HCEC 1CT (cell line): ENCODE measurements around the gene GGA2.
"Not testable (repeated sequence)": the region's sequence is repeated elsewhere in the genome, so short reads cannot be mapped to it uniquely, and the experiment has no call there.

Experiments
- DNase-seq: peaks from one replicate; pipeline ENCODE4 v3.0.0-alpha.2; 2017

The GGA2 gene

DNA sequence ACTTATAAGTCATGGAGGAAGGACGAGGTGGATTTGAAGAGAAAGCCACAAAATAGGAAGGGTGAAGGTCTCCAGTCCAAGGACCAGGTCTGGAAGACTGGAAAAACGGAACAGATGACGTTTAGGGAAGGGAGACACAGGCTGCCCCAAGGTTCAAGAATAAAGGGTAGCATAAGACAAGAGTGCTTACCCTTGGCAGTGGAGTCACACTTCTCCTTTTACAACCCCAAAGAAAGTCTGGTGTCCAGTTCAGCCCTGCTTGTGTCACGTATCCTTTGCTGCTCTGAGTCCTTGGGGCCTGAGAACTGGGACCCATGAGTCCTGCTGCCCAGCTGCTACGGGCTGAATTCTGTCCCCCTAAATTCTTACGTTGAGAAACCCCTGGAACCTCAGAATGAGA, 13.0 kb upstream of the GGA2 start:
- no peak for DNase-seq

- no peak for DNase-seq
Observed at GRCh38 chr16:23521965-23522364, 11.7 kb upstream of the GGA2 start.

- DNase-seq, result no peak
Observed at GRCh38 chr16:23521037-23521743, 10.9 kb upstream of the GGA2 start.

DNA sequence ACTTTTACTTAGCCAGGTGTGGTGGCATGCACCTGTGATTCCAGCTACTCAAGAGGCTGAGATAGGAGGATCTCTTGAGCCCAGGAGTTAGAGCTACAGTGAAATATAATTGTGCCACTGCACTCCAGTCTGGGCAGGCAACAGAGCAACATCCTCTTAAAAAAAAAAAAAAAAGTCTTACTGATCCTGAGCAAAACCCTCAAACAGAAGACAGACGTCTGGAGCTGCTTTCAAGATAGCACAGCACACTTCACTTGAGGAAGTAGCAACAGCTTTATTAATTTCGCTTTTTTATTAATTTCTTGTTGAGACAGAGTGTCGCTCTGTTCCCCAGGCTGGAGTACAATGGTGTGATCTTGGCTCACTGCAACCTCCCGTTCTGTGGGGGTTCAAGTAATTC, 10.2 kb upstream of the GGA2 start:
- DNase-seq, result no peak

- DNase-seq, result no peak
Observed at GRCh38 chr16:23519282-23519681, 9.0 kb upstream of the GGA2 start.

DNA sequence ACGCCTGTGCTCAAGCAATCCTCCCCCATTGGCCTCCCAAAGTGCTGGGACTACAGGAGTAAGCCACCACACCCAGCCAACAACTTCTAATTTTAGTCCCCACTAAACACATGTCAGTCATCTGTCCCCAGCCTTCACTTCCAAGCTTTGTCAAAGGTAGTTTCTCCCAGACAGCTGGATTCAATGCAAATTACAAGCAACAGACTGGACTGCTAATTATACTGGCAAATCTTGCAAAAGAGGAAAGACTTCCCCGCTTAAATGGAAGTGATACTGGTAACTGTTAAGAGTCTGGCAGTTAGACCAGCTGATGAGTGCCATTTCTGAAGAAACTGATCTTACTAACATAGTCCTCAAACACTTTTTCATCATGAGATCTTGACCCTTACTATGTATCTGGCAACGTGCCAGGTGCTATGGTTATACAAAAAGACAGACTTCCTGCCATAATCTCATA, 8.2 kb upstream of the GGA2 start:
- no peak for DNase-seq

- DNase-seq, result no peak
Observed at GRCh38 chr16:23516366-23517137, 6.3 kb upstream of the GGA2 start.

GRCh38 chr16:23515881-23516280, 5.6 kb upstream of the GGA2 start:
- no peak for DNase-seq

GRCh38 chr16:23514381-23515152, 4.3 kb upstream of the GGA2 start:
- no peak for DNase-seq

GRCh38 chr16:23512168-23512695, 1.9 kb upstream of the GGA2 start:
- DNase-seq, result no peak

- no peak for DNase-seq
Observed at GRCh38 chr16:23511731-23512130, 1.4 kb upstream of the GGA2 start.

GRCh38 chr16:23510915-23511270, 599 bp upstream of the GGA2 start:
- DNase-seq, result not testable (repeated sequence)

GRCh38 chr16:23509782-23510163, 521 bp downstream of the GGA2 start:
- DNase-seq, result peak; percentile 32

GRCh38 chr16:23509441-23509754, 896 bp downstream of the GGA2 start:
- no peak for DNase-seq

GRCh38 chr16:23508589-23509440, 1.5 kb downstream of the GGA2 start:
- DNase-seq, result no peak

DNA sequence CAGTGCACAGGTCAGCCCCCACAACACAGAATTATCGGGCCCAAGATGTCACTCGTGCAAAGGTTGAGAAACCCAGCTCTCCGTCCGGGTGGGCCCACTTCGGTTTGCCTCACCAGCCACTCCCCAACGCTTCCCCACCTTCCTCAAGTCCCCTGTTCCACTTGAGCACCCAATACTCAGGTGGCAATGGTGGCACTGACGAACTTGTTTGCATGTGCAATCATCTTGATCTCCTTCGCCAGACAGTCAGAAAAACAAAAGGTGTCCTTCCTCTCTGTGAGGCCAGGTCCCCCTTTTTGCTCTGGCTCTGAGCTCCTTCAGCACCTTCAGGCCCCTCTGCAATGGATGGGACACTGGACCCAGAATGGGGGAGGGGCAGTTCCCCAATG, 3.7 kb downstream of the GGA2 start:
- DNase-seq, result no peak

DNA sequence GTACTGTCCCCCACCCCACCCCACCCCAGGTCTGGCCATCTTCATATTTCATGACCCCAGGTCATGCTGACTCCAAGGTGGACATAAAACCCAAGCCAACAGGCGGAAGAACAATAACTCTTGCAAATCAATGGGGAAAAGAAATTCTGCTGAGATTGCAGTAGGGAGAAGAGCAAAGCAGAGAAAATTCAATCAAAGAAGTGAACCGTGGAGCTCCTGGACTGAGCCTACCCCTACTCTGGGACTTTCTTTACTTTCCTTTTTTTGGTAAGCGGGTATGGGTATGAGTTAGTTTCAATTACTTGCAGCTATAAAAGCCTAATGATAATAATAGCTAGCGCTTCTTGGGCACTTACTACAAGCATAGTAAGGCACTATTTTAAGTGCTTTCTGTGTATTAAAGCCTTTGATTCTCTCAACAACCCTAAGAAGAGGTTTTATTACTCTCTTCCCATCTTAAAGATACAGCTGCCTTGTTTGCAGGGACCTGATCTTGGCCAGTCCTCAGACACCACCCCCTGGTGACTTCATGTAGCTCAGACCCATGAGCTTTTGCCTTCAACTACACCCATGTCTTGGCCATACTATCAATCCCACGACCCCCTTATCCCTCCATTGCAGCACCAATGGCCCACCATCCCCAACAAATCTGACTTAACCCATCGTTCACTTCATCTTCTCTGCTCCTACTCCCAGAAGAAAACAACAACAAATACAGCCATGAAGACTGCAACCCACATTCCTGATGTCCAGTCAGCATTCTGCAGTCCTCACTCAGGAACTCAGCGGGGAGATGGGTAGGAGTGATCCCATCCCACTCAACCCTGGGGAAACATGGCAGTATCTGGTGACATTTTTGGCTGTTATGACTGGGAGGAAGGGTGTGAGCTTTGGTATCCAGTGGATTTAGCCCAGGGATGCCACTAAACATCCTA, 4.4 kb downstream of the GGA2 start:
- no peak for DNase-seq

GRCh38 chr16:23505180-23505665, 5.1 kb downstream of the GGA2 start:
- no peak for DNase-seq

DNA sequence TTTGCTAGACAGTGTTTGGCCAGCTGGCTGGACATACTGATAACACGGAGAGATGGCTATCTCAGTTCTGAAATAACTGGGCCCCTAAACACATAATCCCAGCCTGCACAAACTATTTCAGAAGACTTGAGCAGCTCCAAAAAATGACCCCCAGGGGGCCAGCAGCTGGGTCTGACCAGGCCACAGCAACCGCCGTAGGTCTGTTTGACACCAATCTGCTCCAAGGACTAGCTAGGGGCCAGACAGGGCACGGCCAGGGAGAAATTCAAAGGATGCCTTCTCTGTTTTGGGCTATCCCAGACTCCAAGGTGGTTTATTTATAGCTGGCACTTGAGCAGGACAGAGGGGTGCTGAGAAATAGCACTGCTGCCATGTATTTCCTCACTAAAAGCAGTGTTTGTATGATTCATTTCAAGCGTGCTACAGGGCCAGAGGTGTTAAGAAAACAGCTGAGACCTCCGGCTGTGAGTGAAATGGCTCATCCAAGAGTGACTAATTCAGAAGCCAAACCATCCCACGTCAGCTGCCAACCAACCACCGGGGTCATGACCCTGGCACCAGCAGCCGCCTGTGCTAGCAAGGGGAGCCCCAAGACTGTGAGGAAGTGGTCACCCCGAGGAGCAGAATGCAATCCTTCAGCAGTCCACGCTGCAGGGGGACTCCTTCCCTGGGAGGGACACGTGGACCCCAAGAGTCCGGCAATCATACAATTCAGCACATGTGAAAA, 5.7 kb downstream of the GGA2 start:
- DNase-seq, result peak; percentile 98

DNA sequence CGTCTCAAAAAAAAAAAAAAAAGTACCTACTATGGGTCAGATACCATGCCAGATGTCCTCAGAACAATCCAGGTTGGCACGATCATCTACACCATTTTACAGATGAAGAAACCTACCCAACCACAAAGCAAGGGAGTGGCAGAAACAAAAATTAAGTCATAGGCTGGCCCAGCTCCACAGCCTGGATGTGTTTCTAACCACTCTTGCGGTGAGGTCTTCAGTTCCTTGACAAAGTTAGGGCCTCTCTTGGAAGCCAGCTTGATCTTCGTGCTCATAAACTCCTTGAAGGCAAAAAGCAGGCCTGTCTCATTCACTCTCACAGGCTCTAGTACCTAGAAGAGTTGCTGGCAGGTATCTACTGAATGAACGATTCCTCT, 6.2 kb downstream of the GGA2 start:
- DNase-seq, result peak; percentile 36

DNA sequence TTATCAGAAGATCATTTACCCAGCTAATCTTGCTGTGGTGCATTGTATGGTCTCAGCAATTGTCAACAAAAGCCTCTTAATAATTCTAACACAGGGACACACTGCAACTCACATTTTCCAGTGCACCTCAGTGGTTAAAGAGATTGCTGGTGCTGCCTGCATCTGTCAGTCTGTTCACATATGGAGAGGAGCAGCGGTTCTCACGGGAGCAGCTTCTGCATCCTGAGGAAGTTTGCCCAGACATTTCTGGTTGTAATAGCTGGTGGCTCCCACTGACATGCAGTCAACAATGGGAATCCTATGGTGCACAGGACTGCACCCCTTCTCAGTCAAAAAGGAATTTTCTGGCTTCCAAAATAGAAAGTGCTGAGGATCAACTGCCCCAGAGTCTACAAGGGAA, 7.8 kb downstream of the GGA2 start:
- no peak for DNase-seq
